ENCODE results near the gene HSD3B7. TPM values are rescaled to one million over a fixed set of nuclear protein-coding genes. Genes with fewer than 3 reads are reported as not detected.

HSD3B7 gene
- total RNA-seq, 4 donors from 2014 or later, result 6.9 to 17.0 (median 8.8) TPM

- peaks cover 0 to 33% (median 0%) of the 10 kb centered on the region in 3 donors for H3K36me3 ChIP-seq
- TF ChIP-seq CTCF (IDR thresholded peaks at IDR 0.05) (no peak), POLR2A (IDR thresholded peaks at IDR 0.05) (peak in 2 of 4 donors; percentile 47 to 82)
- no peaks in the 10 kb centered on the region for H3K27me3 ChIP-seq
- 0 to 11% methylated on average over 9 to 27 of the region's 70 CpGs for WGBS, 2 donors
- peaks cover 20 to 61% (median 35%) of the 10 kb centered on the region in 3 donors for H3K4me1 ChIP-seq
- peak within 1 kb of the TSS; percentile 91 to 98 (median 94) for H3K27ac ChIP-seq
- no peaks in the 10 kb centered on the region for H3K9me3 ChIP-seq
- DNase-seq, result peak; percentile 32
- peak within 1 kb of the TSS; percentile 73 to 93 (median 89) for H3K4me3 ChIP-seq
- intact Hi-C loops (cut with DNase I), result no loop called here
Measured at GRCh38 chr16:30948667-30949649, 36.0 kb upstream of the HSD3B7 start, which contains the start of gene ORAI3. Gene ORAI3 (plus strand): TSS chr16:30949068. CDS start chr16:30949290, 222 bp downstream.

- intact Hi-C loops (cut with DNase I), result no loop called here
- H3K27ac ChIP-seq, result peak overlapping the region; percentile 91 to 98 (median 94)
- peak overlapping the region; percentile 73 to 93 (median 89) for H3K4me3 ChIP-seq
- peak; percentile 54 for DNase-seq
- peaks cover 0 to 25% (median 0%) of the 10 kb centered on the region in 3 donors for H3K36me3 ChIP-seq
- peaks cover 20 to 67% (median 37%) of the 10 kb centered on the region in 3 donors for H3K4me1 ChIP-seq
- H3K9me3 ChIP-seq, result no peaks in the 10 kb centered on the region
- H3K27me3 ChIP-seq, result no peaks in the 10 kb centered on the region
- TF ChIP-seq POLR2A (IDR thresholded peaks at IDR 0.05) (peak in 2 of 4 donors; percentile 62 to 84), CTCF (IDR thresholded peaks at IDR 0.05) (peak in 1 of 6 experiments; percentile 14)
- WGBS, 2 donors, result 1 to 4% methylated on average over 15 to 17 of the region's 21 CpGs
Measured at GRCh38 chr16:30949650-30950515, 35.1 kb upstream of the HSD3B7 start.

- H3K4me1 ChIP-seq, result peaks cover 20 to 67% (median 37%) of the 10 kb centered on the region in 3 donors
- 49 to 53% methylated on average over 7 to 8 of the region's 8 CpGs for WGBS, 2 donors
Measured at GRCh38 chr16:30950516-30951065, 34.4 kb upstream of the HSD3B7 start.

GRCh38 chr16:30951193-30951592, 33.8 kb upstream of the HSD3B7 start:
- 67% methylated on average over 1 of the region's 1 CpG; no CpG with 5 or more reads in 1 of the 2 donors for WGBS, 2 donors
- no peaks in the 10 kb centered on the region for H3K9me3 ChIP-seq
- H3K4me1 ChIP-seq, result peaks cover 20 to 68% (median 37%) of the 10 kb centered on the region in 3 donors
- H3K36me3 ChIP-seq, result peaks cover 0 to 12% (median 0%) of the 10 kb centered on the region in 3 donors
- no peak for DNase-seq
- H3K27me3 ChIP-seq, result no peaks in the 10 kb centered on the region
- peak overlapping the region; percentile 2 to 98 (median 92) for H3K27ac ChIP-seq
- H3K4me3 ChIP-seq, result no peak overlapping the region
- TF ChIP-seq POLR2A (IDR thresholded peaks at IDR 0.05) (no peak), CTCF (IDR thresholded peaks at IDR 0.05) (no peak)
- intact Hi-C loops (cut with DNase I), result no loop called here

More at GRCh38 chr16:30950516-30951065, 34.4 kb upstream of the HSD3B7 start:
- H3K27ac ChIP-seq, result peak overlapping the region; percentile 91 to 98 (median 94)
- peak overlapping the region in 3 of 4 donors; percentile 73 to 93 (median 88) for H3K4me3 ChIP-seq
- no peaks in the 10 kb centered on the region for H3K9me3 ChIP-seq
- no peak for DNase-seq
- no peaks in the 10 kb centered on the region for H3K27me3 ChIP-seq
- intact Hi-C loops (cut with DNase I), result no loop called here
- H3K36me3 ChIP-seq, result peaks cover 0 to 18% (median 0%) of the 10 kb centered on the region in 3 donors
- TF ChIP-seq CTCF (IDR thresholded peaks at IDR 0.05), result no peak
- TF ChIP-seq POLR2A (IDR thresholded peaks at IDR 0.05), result no peak
